Sciatic nerve (tissue), 2 donors: ENCODE data around the gene MFSD11. TPM values are rescaled to one million over a fixed set of nuclear protein-coding genes. Genes with fewer than 3 reads are reported as not detected.
"Not testable (repeated sequence)": the region's sequence is repeated elsewhere in the genome, so short reads cannot be mapped to it uniquely, and the experiment has no call there.

Experiments used
- ATAC-seq: fragments of 200-7000 bp; cut with Tn5 transposase; one replicate; pipeline ENCODE4 v1.9.1; 2020; ENCODE audit warnings: mild to moderate bottlenecking, moderate library complexity
- DNase-seq: peaks from one replicate; pipeline ENCODE4 v3.0.0-alpha.2; 2020; ENCODE audit warnings: low spot score
- intact Hi-C: fragments of 100-400 bp; cut with DNase I; formaldehyde crosslinking; loops from one replicate; pipeline ENCODE4 v1.14.2; 2022
- total RNA-seq: library from RNA; stranded (reverse); fragmentation: NEBNext Ultra II Directional; extraction: Animal tissue kit (Norgen Biotek cat#: 25700); gene quantifications from one replicate; pipeline ENCODE4 v1.2.1, GENCODE V29; 2021
- donor health status: DM: no; HTN: no; CAD: no.
- donor health status: DM: no; HTN: no; CAD: no.

Gene MFSD11
- total RNA-seq, 1 donor from 2014 or later = 30.3 TPM

- ATAC-seq (no peak), DNase-seq (no peak)
- intact Hi-C loops = no loop called here
These were observed 47.0 kb downstream of the MFSD11 start for GRCh38 chr17:76784926-76785325.

DNA sequence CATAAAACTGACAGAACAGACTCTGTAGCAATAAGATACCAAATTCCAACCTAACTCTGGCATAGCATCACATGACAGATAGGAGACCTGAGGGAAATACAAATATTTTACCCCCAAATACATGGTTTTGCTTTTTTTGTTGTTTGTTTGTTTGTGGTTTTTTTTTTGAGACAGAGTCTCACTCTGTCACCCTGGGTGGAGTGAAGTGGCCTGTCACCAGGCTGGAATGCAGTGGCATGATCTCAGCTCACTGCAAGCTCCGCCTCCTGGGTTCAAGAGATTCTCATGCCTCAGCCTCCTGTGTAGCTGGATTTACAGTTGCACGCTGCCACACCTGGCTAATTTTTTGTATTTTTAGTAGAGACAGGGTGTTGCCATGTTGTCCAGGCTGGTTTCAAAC lies 49.9 kb downstream of the MFSD11 start:
- ATAC-seq, intact Hi-C loops, DNase-seq: not testable (repeated sequence)

DNA sequence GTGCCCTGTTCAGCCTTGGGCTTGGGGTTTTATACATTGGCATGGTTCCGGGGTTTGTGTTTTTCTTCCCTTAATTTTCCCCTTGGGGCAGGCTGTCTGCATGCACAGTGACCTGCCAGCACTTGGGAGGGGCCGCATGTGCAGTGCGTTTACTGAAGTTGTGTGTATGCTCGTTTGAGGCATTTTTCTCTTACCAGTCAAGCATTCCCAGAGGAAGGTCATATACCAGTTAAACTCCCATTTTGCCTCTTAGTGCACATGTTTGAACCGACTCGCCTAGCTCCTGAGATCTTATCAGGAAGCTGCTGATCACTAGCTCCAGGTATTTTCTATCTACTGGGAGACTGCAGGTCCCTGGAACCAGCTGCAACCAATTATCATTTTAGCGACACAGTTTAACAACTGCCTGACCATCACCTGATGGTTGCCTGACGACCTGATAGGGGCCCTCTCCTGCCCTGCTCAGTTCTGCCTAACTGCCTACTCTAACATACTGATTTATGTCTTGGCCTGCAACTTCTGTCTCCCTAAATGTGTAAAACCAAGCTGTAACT lies 51.4 kb downstream of the MFSD11 start:
- intact Hi-C loops = no loop called here
- no peak for ATAC-seq
- no peak for DNase-seq

- no peak for DNase-seq
- intact Hi-C loops = no loop called here
- ATAC-seq = no peak
These were observed 53.4 kb downstream of the MFSD11 start for GRCh38 chr17:76791053-76791980.

DNA sequence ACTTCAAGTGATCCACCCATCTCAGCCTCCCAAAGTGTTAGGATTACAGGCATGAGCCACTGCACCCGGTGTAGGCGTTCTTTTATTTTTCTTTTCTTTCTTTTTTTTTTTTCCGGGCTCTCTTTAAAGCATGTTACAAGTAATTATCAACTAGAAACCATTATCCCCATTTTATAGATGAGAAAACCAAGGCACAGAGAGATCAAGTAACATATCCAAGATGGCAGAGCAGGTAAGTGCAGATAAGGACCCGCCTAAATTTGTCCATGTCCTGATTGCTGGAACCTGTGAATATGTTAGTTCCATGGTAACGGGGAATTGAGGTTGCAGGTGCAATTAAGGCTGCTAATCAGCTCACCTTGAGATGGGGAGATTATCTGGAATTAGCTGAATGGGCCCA lies 54.4 kb downstream of the MFSD11 start:
- no peak for ATAC-seq
- intact Hi-C loops = no loop called here
- DNase-seq = no peak

- ATAC-seq = no peak
- DNase-seq = no peak
- intact Hi-C loops = no loop called here
These were observed 55.9 kb downstream of the MFSD11 start for GRCh38 chr17:76793775-76794174.

DNA sequence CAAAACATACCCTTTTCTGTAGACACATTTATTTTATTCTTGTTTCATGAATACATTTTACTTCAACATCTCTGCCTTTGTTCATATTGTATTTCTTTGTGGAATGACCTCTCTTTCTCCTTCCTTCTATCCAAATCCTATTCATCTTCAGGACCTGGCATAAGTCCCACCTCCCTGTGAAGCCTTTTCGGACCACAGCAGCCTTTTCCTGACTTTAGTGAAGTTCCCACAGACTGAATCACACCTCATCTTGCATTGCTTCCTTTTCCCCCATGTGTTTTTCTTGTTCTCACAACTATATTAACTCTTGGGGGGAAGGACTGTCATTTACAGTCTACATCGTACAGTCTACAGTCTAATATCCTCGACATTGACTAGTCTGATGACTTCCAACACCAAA lies 58.2 kb downstream of the MFSD11 start:
- intact Hi-C loops = no loop called here
- ATAC-seq (no peak), DNase-seq (no peak)

DNA sequence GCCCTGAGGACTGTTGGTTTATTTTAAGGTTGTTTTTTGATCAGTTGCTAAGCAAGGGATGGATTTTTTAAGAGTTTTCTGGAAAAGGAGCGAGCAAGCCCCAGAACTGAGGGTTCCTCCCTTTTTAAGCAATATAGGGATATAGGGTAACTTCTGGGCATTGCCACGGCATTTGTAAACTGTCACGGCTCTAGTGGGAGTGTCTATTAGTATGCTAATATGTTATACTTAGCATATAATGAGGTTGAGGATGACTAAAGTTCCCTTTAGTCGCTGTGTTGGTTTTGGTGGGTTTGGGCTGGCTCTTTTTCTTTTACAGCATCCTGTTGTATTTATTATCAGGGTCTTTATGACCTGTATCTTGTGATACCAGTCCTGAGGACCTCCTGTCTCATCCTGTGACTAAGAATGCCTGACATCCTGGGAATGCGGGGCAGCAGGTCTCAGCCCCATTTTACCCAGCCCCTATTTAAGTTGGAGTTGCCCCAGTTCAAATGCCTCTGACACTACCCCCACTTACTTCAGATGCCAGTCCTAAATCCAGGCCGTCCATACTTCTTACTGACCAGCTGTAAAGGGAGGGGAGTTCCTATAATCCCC lies 59.4 kb downstream of the MFSD11 start:
- intact Hi-C loops = no loop called here
- DNase-seq = no peak
- no peak for ATAC-seq

- ATAC-seq (no peak), DNase-seq (no peak)
- intact Hi-C loops = no loop called here
These were observed 63.8 kb downstream of the MFSD11 start for GRCh38 chr17:76801706-76802105.

DNA sequence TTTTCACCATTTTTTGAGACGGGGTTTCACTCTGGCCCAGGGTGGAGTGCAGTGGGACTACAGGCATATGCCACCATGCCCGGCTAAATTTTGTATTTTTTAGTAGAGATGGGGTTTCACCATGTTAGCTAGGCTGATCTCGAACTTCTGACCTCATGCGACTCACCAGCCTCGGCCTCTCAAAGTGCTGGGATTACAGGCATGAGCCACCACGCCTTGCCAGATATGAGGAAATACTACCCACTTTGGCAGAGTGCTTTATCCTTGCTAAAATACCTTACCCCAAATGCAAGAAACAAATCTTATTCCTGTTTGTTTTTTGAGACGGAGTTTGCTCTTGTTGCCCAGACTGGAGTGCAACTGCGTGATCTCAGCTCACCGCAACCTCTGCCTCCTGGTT lies 67.4 kb downstream of the MFSD11 start:
- no peak for DNase-seq
- intact Hi-C loops = no loop called here
- no peak for ATAC-seq

GRCh38 chr17:76806151-76806550 lies 68.2 kb downstream of the MFSD11 start:
- ATAC-seq, intact Hi-C loops, DNase-seq: not testable (repeated sequence)

DNA sequence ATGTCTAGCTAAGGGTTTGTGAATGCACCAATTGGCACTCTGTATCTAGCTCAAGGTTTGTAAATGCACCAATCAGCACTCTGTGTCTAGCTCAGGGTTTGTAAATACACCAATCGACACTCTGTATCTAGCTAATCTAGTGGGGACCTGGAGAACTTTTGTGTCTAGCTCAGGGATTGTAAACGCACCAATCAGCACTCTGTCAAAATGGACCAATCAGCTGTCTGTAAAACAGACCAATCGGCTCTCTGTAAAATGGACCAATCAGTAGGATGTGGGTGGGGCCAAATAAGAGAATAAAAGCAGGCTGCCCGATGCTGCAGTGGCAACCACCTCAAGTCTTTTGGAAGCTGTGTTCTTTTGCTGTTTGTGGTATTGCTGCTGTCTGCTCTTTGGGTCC lies 68.8 kb downstream of the MFSD11 start:
- intact Hi-C loops, DNase-seq, ATAC-seq: not testable (repeated sequence)

DNA sequence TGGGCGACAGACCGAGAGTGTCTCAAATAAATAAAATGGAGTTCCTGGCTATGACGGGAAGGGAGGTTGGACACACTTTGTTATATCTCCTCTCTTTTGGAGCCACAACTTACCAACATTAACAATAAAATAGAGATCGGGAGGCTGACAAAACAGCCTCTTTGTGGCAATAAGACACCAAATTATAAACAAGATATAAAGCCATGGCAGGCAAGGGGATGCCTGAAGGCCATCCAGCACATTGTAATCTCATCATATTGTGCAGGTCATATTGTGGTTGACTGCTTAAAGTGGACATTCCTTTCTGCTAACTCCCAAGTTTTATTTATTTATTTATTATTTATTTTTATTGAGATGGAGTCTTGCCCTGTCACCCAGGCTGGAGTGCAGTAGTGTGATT lies 70.4 kb downstream of the MFSD11 start:
- ATAC-seq = no peak
- intact Hi-C loops = no loop called here
- no peak for DNase-seq

DNA sequence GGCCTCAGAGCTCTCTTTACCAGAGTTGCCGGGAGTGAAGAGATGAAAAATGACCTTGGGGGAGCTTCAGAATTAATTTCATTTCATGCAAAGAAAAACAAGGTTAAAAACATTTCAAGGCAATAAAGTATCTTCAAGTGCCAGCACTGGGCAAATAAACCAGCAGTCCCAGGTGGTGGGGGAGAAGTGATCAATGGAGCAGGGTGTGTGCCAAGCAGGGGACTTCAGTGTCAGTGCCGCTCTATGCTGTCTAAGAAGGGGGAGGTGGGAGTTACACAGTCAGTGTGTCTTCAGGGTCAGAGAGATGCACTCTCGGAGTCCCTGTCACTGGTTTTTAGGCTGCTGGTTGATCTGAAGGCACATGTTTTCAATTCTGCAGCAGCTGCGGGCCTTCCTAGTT lies 73.0 kb downstream of the MFSD11 start:
- ATAC-seq (no peak), DNase-seq (no peak)
- intact Hi-C loops = no loop called here

DNA sequence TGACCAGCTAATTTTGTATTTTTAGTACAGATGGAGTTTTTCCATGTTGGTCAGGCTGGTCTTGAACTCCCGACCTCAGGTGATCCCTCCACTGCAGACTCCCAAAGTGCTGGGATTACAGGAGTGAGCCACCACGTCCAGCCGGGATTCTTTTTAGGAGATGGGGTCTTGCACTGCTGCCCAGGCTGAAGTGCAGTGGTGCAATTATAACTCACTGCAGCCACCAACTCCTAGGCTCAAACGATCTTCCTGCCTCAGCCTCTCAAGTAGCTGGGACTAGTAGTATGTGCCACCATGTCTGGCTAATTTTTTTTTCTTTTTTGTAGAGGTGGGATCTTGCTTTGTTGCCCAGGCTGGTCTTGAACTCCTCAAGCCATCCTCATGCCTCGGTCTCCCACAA lies 73.9 kb downstream of the MFSD11 start:
- no peak for ATAC-seq

DNA sequence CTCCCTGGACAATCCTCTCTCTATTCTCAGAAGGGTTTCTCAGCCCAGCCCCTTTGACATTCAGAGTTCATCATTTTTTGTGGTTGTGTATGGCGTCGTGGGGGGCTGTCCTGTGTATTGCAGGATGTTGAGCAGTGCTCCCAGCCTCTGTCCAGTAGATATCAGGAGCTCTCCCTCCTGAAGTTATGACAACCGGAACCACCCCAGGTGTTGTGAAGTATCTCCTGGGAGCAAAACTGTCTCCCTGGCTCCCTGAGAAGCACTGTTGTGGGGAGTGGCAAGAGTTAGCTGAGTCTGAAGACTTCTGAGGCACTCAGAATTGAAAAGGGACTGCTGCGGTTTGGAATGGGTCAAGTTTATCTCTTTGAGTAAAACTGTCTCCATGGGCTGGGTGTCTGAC lies 74.3 kb downstream of the MFSD11 start:
- ATAC-seq = no peak
- DNase-seq = no peak
- intact Hi-C loops = no loop called here

More for the DNA sequence above, 73.9 kb downstream of the MFSD11 start:
- intact Hi-C loops = no loop called here
- no peak for DNase-seq

- no peak for ATAC-seq
- DNase-seq = no peak
- intact Hi-C loops = no loop called here
These were observed 75.0 kb downstream of the MFSD11 start for GRCh38 chr17:76812968-76813367.

- DNase-seq, ATAC-seq, intact Hi-C loops: not testable (repeated sequence)
These were observed 78.1 kb downstream of the MFSD11 start for GRCh38 chr17:76815907-76816589.

GRCh38 chr17:76816590-76817135 lies 78.7 kb downstream of the MFSD11 start:
- intact Hi-C loops = no loop called here
- ATAC-seq (no peak), DNase-seq (no peak)
